Bone marrow (tissue), 2 donors: ENCODE measurements around the gene PARP1.
"Not testable (repeated sequence)": the region's sequence is repeated elsewhere in the genome, so short reads cannot be mapped to it uniquely, and the experiment has no call there.

Experiments
- DNase-seq, 2 donors: peaks; one replicate each; lab custom pipeline; 2025; lab: John Stamatoyannopoulos, UW

PARP1 gene

GRCh38 chr1:226351709-226352108 lies 56.2 kb downstream of the PARP1 start:
- no peak for DNase-seq

GRCh38 chr1:226350519-226350865 lies 57.4 kb downstream of the PARP1 start:
- DNase-seq: no peak

- peak in 1 of 2 donors; percentile 39 for DNase-seq
These were observed 57.9 kb downstream of the PARP1 start for GRCh38 chr1:226349801-226350518.

GRCh38 chr1:226349081-226349480 lies 58.8 kb downstream of the PARP1 start:
- no peak for DNase-seq

- no peak for DNase-seq
These were observed 63.2 kb downstream of the PARP1 start for GRCh38 chr1:226344441-226345259.

- no peak for DNase-seq
These were observed 65.2 kb downstream of the PARP1 start for GRCh38 chr1:226342656-226343055.

GRCh38 chr1:226340111-226340510 lies 67.8 kb downstream of the PARP1 start:
- not testable (repeated sequence) for DNase-seq

- no peak for DNase-seq
These were observed 70.5 kb downstream of the PARP1 start for GRCh38 chr1:226337276-226337875.

GRCh38 chr1:226335661-226336060 lies 72.2 kb downstream of the PARP1 start:
- no peak for DNase-seq

- no peak for DNase-seq
These were observed 74.9 kb downstream of the PARP1 start for GRCh38 chr1:226332947-226333346.

GRCh38 chr1:226329237-226329636 lies 78.7 kb downstream of the PARP1 start:
- DNase-seq: no peak

GRCh38 chr1:226327761-226328162 lies 80.1 kb downstream of the PARP1 start:
- peak in 1 of 2 donors; percentile 55 for DNase-seq

- DNase-seq: no peak
These were observed 82.7 kb downstream of the PARP1 start for GRCh38 chr1:226325178-226325577.

- no peak for DNase-seq
These were observed 83.4 kb downstream of the PARP1 start for GRCh38 chr1:226324479-226324878.

- no peak for DNase-seq
These were observed 84.9 kb downstream of the PARP1 start for GRCh38 chr1:226322986-226323385.

- DNase-seq: no peak
These were observed 87.0 kb downstream of the PARP1 start for GRCh38 chr1:226320930-226321329.

GRCh38 chr1:226318471-226318870 lies 89.4 kb downstream of the PARP1 start:
- DNase-seq: no peak

GRCh38 chr1:226314055-226314454 lies 93.8 kb downstream of the PARP1 start:
- DNase-seq: no peak

GRCh38 chr1:226312065-226312464 lies 95.8 kb downstream of the PARP1 start:
- DNase-seq: no peak

GRCh38 chr1:226311376-226311775 lies 96.5 kb downstream of the PARP1 start:
- no peak for DNase-seq
